Activated gamma-delta T cell treated with Interleukin-2 at 50 U/mL for 16 hours (primary cell): ENCODE data around the gene NHSL1.

Experiments
- DNase-seq: peaks from one replicate; pipeline ENCODE4 v3.0.0-alpha.2; 2020

The NHSL1 gene

DNA sequence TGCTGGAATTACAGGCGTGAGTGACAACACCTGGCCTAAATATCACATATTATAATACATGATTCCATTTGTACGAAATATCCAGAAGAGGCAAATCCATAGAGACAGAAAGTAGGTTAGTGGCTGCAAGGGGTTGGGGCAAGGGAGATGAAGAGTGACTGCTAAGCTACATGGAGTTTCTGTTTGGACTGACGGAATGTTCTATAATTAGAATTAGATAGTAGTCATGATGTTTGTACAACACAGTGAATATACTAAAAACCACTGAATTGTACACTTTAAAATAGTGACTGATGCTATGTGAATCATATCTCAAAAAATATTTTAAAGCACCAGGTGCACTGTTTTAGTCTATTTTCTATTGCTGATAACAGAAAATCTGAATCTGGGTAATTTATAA lies 99.0 kb downstream of the NHSL1 start:
- DNase-seq = no peak

DNA sequence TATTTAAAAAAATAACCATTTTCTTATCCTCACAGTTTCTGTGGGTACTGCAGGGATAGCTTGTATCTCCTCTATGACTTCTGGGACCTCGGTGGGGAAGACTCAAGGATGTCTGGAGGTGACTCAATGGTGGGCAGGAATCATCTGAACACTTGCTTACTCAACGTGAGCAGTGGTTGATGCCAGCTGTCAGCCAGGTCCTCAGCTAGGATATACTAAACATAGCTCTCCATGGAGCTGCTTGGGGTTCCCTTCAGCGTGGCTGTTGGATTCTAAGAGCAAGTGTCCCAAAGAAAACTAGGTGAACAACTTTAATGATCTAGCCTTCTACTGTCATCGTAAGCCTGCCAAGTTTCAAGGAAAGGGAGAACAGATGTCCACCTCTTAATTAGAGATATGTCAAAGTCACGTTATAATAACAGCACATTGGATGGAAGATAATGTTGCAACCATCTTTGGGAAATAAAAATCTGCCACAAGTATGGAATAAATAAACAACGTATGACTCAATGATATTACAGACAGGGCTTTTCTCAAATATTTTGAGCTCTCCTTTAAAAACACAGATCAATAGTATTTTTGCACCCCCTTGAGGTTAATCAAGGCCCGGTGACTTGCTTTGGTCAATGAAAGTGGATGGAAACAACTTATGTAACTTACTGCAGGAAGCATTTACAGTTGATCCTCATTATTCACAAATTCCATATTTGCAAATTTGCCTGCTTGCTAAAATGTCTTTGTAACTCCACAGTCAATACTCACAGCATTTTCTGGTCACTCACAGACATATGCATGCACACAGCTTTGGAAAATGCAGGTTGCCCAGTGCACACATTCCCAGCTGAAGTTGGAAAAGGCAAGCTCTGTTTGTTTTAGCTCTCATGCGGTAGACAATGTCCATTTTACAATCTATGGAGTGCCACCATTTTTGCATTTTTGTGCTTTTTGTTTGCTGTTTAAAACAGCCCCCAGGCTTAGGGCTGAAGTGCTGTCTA lies 101.9 kb downstream of the NHSL1 start:
- DNase-seq = no peak

DNA sequence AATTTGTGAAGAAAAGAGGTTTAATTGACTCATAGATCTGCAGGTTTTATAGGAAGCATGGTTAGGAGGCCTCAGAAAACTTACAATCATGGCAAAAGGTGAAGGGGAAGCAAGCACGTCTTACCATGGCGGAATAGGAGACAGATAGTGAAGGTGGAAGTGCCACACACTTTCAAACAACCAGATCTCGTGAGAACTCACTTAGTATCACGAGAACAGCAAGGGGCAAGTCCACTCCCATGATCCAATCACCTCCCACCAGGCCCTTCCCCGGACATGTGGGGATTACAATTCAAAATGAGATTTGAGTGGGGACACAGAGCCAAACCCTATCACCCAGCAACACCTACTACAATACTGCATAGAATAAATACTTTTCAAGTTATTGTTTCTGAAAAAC lies 102.6 kb downstream of the NHSL1 start:
- DNase-seq = no peak

DNA sequence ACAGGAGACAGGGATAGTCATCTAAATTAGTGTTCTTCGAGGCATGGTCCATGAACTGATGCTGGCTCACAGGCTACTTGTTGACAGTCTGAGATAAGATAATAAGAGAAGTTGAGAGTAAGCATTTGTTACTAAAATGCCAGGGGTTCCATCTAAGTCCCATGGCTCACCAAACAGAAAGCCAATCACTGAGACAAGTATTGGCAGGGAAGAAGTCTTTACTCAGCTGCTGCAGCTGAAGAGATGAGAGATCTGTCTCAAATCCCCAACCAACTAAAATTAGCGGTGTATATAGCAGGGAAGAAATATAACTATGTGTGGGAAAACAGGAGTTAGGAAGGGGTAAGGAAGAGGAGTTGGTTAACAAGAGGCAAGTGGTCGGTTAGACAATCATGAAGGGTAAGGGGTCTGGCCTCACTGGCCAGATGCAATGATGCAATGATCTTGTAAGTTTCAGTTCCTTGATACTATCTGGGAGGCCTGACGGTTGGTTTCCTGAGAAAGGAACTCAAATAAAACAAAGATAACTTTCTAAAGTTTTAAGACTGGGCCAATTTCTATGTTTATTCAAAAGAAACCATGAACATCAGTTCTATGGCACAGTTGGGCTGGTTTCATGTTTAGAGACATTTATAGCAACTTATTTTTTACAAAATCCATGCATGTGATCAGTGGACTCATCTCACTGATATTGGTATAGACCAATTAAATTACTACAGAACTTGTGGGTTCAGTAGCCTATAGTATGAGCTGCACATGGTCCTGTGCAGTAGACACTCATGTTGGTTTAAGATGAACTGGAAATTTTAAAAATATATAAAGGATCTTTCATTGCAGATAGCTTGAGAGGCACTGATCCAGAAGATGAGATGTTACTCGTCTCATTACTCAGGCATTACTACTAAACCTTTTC lies 105.2 kb downstream of the NHSL1 start:
- no peak for DNase-seq

DNA sequence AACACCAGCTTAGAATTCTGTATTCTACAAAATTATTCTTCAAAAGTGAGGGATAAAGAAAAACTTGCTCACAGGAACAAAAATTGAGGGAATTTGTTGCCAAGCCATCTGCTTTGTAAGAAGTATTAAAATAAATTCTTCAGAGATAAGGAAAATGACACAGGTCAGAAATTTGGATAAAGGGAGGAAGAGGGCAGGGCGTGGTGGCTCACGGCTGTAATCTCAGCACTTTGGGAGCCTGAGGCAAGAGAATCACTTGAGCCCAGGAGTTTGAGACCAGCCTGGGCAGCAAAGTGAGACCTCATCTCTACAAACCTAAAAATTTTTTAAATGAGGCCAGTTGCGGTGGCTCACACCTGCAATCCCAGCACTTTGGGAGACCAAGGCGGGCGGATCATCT lies 109.7 kb downstream of the NHSL1 start:
- no peak for DNase-seq

DNA sequence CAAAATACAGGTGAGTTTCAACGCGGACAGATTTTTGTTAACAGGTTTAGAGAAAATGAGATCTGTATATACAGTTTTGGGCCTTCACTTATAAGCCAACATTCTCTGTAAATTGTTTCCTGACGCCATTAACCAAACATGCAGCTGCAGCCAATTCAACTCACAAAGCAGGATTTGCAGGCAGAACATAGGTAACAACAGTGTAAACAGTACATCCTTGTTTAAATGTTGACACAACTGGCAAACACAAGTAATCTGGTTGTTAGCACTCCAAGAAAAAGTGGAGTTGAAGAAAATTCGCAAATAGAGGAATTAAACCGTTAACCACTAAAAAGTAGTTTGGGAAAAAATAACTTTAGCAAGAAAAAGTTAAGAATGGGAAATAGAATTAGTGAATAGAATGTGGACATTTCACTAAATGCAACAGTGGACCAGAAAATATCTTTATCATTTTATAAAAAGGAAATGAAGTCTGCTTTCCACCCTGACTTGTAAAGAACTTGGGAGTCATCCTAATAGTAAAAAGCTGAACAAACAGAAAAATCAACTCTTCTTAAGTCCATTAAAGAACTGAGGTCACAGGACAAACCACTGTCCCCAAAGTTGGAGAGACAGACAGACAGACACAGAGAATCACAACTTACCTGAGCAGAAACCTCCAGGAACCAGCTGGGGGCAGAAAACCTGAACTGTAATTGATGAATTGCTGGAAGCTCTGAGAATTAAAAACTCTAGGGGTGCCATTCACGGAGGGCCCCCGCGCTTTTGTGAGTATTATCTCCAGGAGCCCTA lies 111.5 kb downstream of the NHSL1 start:
- no peak for DNase-seq

DNA sequence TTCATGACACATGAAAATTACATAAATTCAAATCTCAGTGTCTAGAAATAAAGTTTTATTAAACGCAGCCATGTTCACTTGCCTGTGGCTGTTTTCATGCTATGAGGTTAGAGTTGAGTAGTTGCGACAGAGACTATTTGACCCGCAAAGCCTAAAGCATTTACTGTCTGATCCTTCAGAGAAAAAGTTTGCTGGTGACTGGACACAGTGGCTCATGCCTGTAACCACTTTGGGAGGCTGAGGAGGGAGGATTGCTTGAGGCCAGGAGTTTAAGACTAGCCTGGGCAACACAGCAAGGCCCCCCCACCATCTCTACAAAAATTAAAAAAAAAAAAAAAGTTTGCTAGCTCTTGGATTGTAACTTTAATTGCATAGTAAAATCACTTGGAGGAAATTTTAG lies 112.4 kb downstream of the NHSL1 start:
- DNase-seq = no peak

DNA sequence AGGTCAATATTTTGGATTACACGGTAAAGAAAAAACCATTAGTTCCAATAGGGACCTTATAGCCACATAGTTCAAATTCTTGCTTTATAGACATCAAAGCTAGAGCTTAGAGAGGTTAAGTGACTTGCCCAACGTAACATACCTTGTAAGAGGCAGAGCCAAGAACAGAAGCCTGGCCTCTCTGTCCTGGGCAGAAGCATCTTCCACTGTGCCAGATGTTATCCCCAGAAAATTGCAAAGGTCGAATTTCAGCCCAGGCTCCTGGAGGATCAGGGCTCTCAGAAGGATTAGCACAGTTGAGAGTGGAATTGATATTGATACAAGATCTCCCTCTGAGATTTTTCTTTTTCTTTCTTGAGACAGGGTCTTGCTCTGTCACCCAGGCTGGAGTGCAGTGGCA lies 115.5 kb downstream of the NHSL1 start:
- DNase-seq = no peak

DNA sequence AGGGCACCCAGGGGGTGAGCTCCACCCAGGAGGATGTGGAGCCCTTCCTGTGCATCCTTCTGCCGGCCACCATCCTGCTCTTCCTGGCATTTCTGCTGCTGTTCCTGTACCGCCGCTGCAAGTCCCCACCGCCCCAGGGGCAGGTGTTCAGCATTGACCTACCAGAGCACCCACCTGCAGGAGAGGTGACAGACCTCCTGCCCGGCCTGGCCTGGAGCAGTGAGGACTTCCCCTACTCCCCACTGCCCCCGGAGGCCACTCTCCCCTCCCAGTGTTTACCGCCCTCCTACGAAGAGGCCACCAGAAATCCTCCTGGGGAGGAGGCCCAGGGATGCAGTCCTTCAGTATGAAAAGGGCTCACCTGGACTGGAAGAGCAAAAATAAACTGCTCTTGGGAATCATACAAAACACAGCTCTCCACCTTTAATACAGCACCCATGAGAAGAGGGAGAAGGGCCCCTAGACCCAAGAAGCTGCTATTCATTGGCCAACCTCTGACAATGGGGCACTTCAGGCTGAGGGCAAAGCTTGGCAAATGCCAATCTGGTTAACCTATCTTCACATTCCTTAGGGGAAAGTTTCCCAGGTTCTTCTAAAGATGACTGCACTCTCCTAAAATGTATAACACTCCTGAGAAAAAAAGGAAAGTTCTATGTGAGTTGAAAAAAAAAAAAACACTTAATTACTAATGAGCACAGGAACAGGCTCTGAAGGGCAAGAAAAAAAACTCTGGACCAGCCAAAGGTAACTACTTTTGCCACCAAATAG lies 116.6 kb downstream of the NHSL1 start:
- DNase-seq = no peak

DNA sequence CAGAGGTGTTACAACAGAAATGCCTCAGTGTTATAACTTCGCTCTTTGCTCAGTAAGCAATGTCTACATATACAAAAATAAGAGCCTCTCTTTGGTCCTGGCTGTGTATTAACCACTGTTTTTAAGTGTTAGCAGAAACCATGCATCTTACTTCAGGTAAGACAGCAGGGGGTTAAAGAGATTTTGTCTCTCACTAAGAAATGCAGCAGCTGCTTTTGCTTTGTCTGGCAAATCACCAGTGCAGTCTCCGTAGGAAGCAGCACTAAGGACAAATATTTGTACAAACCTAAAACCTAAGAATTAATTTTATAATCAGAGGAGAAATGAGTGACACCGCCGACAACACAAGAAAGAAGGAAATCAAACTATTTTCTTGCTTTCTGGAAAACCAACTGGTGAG lies 120.8 kb downstream of the NHSL1 start:
- DNase-seq = no peak

DNA sequence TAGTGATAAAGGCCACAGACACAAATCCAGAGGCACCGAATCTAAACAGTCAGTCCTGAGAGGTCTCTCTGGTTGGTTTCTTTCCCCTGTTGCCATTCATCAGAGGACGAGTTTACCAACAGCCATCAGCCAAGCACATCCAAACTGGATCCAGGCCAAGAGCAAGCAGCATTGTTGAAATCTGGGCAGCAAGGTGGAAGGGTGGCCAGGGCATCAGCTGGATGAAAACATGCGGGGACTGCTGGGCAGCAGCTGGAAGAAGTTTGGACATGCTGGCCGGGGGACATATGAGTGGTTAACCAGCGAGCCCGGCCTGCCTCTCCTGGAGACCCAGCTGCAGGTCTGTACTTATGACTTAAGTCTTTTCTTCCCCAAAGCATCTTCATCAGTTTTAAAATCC lies 121.5 kb downstream of the NHSL1 start, which contains the start of gene SMIM28:
Gene SMIM28 (plus strand): TSS at position 62 of the 400 bp plus-strand sequence. CDS start 168 bp downstream, at position 230.
- DNase-seq = no peak

DNA sequence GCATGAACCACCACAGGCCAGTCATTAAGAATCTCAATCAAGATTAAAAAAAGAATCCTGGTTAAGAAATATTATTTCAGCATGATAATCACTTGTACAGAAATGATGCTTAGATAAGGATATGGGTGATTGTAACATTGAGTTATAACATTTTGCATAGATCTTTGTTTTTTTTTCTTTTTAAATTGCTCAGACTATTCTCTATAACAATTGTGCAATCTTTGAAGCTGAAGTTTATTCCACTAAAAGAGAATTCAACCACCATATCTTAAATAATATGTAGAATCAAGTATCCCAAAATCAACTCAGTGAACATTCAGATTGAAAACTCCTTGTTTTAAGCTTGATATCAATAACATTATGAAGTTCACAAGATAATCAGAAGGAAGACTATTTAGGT lies 122.3 kb downstream of the NHSL1 start:
- DNase-seq = no peak

DNA sequence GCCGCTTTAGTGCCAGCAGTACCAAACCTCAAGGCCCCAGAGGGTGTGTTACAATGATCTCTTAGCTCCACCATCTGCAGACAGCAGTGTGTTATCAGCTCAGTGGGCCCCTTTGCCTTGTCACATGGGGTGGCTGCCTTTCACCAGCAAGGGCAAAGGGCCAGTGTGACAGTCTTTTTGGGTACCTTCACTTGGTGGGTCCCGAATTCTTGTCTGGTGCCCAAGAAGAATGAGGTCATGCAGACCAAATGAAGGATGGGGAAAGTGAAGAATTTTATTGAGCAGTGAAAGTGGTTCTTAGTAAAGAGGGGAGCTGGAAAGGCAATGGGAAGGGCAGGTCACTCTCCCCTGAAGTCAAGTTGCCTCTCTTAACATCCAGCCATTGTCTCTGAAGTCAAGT lies 124.5 kb downstream of the NHSL1 start:
- no peak for DNase-seq

DNA sequence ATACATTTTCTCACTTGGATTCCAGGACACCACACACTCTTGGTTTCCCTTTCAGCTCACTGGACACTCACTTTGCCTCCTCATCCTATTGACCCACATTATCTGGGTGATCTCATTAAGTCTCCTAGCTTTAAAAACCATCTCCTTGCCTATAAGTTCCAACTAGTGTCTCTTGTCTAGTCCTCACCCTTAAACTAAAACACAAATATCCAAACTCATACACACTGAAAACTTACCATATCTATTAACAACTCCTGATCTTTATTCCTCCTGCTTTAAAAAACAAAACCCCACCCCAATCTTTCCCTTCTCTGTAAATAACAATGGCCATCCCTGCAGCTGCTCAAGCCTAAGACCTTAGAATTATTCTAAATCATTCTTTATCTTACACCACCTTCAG lies 125.1 kb downstream of the NHSL1 start:
- no peak for DNase-seq

DNA sequence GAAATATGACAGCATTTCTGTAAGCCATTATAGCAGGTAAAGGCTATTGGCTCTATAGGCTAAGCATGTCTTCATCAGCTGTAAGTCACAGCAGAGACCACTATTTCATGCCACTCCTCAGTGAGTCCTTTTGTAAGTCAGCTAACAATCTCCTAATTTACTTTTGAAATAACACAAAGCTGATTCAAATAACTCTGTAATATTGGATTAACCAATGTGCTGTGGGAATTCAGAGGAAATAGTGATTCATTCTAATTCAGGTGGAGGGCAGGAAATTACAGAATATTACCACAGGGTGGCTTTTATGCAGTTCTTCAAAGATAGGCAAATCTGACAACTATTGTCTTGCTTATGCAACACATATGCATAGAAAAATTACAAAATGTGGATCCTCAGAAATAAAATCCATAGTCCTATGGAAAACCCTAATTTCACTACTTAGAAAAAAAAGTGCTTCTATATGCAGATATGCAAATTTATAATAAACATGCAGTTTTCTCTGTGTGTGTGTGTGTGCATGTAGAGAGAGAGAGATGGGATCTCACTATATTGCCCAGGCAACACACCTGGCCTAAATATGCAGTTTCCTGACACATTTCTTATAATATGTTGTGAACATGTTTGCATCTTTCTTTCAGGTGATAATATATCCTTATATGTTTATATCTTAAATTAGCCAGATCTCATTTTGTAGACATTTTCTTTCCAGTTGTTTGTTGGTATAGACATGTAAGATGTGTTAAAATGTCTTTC lies 126.4 kb downstream of the NHSL1 start:
- no peak for DNase-seq
